MM.1S (cell line): ENCODE data around the gene TCF15.

Source experiments
- EZH2 ChIP-seq: fragments of 300-600 bp; sonication (generic); optimal IDR thresholded peaks from 2 replicates; pipeline ENCODE3; 2017; ENCODE audit warnings: low read depth, mild to moderate bottlenecking, antibody characterized with exemption, low read length, mixed read lengths
- TF ChIP-seq, protein P1 (sequence below): fragments of 300-600 bp; sonication (generic); IDR thresholded peaks from 2 replicates; pipeline ENCODE4 v1.5.1; 2016; ENCODE audit warnings: antibody characterized with exemption, low read length, mixed read lengths

DNA sequence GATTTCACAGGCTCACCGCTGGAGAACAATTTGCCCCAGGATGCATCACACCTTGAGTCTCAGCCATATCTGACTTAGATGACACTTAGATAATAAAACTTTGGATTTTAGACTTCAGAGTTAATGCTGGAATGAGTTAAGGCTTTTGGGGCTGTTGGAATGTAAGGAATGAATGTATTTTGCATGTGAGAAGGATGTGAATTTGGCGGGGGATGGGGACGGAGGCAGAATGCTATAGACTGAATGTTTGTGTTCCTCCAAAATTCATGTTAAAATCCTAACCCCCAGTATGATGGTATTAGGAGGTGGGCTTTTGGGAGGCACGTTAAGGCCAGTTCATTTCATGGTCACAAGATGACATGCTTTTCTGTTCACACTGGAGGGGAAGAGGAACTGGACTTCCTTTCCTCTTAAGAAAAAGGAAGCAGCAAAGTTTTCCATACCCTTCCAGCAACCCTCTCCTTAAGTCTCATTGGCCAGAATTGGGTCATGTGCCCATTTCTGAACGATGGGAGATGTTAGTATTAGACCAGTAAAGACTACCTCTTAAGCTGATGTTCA is 48.7 kb upstream of the TCF15 start:
- TF ChIP-seq, protein P1, sequence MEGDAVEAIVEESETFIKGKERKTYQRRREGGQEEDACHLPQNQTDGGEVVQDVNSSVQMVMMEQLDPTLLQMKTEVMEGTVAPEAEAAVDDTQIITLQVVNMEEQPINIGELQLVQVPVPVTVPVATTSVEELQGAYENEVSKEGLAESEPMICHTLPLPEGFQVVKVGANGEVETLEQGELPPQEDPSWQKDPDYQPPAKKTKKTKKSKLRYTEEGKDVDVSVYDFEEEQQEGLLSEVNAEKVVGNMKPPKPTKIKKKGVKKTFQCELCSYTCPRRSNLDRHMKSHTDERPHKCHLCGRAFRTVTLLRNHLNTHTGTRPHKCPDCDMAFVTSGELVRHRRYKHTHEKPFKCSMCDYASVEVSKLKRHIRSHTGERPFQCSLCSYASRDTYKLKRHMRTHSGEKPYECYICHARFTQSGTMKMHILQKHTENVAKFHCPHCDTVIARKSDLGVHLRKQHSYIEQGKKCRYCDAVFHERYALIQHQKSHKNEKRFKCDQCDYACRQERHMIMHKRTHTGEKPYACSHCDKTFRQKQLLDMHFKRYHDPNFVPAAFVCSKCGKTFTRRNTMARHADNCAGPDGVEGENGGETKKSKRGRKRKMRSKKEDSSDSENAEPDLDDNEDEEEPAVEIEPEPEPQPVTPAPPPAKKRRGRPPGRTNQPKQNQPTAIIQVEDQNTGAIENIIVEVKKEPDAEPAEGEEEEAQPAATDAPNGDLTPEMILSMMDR, result no peak
- TF ChIP-seq EZH2, result no peak
